ENCODE data around the gene PLXNB2. TPM values are rescaled to one million over a fixed set of nuclear protein-coding genes. Genes with fewer than 3 reads are reported as not detected.
A peak's percentile ranks its signal among the peaks of the same experiment; 100 is the strongest.

PLXNB2 gene
- total RNA-seq, 1 donor from 2014 or later: 148 TPM

DNA sequence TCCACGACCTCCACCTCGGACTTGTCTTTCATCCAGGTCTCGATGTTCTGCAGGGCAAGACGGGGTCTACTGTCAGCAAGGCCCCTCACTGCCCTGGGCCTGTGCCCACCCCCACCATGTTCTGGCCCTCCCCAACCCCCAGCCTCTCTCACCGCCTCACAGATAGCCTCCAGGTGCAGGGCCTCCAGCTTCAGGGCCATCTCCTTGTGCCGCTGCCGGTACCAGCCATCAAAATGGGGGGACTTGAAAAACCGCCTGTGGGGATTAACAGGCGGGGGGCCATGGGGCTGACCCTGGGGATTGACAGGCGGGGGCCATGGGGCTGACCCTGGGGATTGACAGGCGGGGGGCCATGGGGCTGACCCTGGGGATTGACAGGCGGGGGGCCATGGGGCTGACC lies 4.9 kb upstream of the PLXNB2 start:
- no peak for ATAC-seq

DNA sequence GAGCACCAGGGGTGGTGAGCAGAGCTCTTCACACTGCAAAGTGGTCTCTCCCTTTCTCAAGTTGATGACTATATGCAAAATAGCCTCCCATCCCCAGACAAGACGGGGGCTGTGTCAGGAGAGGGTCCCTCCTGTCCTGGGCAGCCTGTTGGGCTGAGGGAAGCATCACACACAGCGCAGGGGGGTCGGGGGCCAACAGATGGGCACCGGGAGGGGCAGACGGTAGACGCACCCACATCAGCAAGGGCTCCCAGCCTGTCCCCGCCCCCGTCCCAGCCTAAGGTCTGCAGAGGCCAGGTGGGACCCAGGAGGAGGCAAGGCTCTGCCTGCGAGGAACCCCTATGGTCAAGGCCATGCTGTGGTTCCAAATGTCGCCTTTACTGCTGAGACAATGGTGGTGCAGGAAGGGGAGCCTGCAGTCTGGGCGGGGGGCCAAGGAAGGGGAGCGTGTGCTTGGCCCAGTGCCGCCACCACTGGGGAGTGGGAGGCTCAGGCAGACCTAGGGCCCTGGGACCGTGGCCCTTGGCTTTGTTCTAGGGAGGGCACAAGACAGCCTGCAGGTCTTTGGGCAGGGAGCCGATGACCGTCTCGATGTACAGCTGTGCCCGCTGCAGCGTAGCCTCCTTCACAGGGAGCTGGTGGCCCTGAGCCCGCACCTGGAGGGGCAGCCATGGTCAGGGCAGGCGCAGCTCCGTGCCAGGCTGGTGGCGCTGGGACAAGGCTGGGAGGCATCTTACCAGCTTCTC lies 4.3 kb upstream of the PLXNB2 start:
- ATAC-seq: no peak

DNA sequence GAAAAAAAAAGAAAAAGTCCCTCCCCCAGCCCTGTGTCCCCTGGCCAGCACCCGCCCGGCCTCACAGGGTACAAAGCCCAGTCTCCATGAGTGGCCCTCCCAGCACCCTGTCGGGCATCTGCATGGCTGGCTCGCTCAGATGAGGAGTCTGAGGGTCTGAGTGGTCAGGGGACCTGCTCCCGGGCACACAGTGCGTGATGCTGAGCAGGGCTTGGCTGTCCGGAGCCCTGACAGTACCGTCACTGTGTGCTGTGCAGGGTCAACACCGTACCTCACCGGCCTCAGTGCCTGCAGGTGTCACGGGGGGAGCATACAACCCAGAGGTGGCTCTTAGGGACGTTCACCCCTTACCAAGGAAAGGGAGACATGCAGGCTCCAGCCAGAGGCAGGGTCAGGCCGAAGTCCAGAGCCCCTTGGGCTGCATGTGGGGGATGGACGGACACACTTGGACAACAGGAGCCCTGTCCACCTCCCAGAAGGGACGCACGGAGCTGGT lies 3.6 kb upstream of the PLXNB2 start:
- ATAC-seq: no peak

DNA sequence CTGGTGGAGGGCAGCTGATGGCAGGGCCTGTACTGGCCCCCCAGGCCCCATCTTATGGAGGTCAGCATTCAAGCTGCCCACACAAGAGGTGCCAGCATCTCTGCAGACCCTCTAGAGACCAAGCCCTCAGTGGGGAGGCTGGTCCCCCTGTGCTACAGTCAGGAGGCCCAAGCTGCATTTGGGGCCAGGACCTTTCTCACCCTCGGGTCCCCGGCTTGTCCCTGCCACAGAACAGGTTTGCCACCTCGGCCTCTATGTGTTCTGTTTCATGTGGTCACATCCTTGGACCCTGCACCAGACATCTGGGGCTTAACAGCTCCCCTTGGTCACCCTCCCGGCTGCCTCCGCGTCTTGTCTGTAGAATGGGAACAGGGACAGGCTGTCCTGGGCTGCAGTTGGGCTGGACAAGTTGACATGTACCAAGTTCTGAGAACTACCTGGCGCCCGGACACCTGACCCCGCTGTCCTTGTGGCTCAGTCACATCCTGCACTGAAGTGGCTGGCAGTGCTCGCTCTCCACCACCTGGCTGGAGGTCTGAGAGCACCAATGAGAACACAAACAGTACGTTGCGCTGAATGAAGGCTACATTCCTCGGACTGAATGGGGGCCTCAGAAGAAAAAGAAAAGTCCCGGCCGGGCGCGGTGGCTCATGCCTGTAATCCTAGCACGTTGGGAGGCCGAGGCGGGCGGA lies 2.7 kb upstream of the PLXNB2 start:
- no peak for ATAC-seq

DNA sequence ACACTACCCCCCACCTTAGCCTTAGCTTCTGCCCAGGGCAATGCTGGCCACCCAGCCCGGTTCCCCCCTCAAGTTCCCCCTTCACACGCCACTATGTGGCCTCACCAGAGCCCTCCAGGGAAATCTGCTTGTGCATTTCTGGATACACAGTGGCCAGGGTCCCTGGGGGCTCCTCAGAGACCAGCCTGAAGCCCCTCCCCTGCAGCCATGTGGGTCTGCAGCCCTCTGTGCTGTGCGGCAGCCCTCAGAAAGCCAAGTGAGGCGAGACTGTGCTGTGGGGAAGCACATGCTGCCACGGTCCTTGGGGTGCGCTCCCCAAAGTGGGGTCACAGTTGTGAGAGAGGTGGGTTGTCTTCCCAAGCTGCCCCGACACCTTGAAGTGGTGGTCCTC lies 2.1 kb upstream of the PLXNB2 start:
- ATAC-seq: no peak

DNA sequence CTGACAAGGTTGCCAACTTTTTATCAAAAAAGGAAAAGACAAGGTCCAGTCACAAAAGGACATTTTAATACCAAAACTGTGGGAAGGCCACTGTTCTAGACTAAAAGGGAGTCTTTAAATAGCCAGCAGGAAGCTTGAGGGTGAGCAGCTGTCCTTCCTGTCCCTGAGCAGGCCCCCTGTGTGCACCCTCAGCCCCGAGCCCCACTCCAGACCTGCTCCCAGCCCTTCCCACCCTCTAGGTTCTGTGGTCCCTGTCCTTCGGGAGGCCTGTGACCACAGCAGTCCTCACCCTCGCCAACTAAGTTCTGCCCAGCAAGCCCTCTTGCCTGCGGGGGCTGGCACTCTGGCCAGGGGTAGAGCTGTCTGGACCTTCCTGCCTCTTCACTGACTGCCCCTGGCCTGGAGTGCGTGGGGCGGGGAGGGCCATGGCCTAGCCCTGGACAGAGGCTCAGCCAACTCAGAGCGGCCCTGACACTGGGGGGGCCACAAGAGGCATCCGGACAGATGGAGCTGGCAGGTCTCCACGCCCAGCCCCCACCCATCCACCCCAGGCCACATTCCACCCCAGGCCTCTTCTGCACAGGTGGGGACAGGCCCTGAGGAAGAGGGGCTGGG lies 1.6 kb upstream of the PLXNB2 start:
- ATAC-seq: no peak

DNA sequence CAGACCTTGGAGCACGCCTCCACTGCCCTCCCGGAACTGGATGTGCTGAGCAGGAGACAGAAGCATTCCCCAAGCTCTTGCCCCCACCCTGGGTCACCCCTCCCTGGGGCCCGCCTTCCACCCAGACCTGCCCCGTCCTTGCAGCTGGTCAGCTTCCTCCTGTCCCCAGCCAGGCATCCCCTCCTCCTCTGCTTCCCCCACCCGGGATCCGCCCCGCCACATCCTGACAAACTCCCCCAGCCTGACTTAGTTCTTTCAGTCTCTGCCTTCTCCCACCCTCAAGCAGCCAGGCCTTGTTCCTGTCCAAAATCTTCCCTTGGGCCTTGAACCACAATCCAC lies 1.1 kb upstream of the PLXNB2 start:
- ATAC-seq: no peak

DNA sequence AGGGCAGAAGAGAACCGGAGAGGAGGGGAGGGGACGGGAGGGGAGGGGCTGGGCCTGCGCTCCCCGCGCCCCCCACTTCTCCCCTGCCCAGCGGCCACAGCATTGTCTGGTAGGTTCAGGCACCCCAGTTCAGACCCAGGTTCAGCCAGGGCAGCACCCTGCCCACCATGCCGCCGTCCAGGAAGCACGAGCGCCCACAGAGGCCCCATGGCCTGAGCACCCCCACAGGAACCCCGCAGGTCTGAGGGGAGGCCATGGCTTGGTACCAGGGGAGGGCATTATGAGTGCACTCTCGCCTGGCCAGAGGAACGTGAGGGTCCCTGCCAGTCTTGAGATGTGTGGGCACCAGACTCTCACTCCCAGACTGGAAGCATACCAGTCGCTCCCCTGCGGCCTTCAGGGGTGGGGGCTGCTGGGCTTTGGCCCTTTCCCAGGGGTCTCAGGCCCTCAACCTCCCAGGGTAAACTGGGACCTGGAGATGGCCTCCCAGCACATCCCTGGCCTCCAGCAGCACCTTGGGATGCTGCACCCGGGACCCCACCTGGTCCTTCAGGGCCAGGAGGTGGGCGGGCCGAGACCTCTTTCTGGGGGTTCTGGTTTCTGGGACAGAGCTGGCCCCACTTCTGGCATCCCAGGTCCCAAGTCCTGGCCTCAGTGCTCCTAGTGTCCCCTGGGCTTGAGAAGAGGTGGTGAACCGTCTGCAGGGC lies 597 bp upstream of the PLXNB2 start:
- no peak for ATAC-seq

DNA sequence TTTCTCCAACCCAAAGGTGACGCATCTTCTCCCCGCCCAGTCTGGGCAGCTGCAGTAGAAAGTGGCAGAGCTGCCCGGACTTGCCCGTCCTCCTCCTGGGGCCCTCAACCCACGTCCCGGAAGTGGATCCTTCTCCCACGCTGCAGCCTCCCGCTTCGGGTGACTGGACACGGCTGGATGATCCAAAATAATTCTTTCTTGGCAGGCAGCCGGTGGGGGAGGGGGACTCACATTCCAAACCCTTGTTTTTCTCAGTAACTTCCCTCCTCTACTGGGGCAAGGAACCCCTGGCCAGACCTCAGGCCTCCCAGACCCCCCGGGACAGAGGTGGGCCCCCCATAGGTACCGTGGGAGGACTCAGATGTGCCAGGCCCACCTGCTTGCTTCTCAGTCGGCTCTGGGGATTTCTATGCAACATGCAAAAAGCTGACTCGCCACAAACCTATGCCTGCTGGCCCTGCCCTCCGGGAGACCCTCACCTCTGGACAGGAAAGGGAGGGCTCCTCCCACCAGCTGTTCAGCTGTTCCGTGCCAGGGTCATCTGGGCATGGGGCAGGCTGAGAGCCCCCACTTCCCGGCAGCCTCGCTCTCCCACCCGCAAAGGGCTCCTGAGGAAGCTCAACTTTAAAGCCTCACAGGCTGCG lies 1.4 kb downstream of the PLXNB2 start:
- peak; percentile 69 for ATAC-seq

DNA sequence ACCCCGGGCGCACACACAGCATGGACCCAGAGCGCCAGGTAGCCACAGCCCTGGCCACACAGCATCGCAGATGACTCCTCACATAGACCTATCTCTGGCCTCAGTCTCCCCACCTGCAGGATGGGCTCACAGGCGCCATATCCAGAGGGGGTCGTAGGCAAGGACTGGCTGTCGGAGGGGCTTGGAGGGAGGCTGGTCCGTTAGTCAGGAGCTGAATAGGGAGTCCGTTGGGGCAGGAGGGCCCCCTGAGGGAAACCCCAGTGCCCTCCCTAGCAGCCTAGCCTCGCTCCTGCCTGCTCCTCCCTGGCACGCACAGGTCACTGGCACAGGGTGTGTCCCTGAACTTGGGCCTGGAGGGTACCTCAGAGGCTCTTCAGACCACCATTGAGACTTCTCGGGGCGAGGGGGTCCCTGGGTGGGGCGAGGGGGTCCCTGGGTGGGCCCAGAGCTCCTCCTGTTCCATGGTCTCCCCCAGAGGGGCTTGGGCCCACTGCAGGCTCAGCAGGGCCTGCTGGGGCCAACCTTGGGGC lies 2.0 kb downstream of the PLXNB2 start:
- ATAC-seq: peak; percentile 40

DNA sequence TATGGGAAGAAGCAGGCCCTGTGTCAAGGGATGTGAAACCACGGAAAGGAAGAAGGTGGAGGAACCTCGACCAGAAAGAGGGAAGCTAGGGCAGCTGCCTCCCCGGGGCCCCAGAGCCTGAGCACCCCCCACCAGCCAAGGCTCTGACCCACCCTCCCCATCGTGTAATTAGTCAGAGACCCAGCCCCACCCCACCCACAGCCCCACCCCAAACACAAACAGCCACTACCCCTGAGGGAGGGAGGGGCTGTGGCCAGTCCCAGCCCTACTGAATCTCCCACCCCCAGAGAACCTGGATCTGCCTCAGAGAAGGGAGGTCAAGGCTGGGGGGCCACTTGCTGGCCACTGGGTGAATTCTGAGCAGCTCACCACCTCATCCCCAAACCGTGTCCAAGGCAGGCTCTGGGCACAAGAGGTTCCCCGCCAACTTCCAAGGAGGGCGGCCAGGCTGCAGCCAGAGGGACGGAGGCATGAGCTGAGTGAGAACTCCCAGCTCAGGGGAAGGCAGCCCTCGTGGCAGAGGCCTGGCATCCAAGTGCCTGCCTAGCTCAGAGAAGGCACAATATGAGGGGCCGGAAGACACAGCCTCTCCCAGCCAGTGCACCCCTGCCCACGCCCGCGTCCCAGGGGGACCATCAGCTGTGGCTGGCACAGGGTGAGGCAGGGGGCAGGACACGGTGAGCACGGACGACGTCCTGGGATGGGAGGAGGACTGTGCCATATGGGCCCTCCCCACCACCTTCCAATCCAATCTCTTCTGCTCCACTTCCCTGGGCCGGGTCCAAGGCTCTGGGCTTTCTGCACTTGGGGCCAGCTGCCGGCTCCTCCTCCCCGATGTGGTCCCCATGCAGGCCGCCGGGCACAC lies 2.7 kb downstream of the PLXNB2 start:
- ATAC-seq: peak; percentile 35

DNA sequence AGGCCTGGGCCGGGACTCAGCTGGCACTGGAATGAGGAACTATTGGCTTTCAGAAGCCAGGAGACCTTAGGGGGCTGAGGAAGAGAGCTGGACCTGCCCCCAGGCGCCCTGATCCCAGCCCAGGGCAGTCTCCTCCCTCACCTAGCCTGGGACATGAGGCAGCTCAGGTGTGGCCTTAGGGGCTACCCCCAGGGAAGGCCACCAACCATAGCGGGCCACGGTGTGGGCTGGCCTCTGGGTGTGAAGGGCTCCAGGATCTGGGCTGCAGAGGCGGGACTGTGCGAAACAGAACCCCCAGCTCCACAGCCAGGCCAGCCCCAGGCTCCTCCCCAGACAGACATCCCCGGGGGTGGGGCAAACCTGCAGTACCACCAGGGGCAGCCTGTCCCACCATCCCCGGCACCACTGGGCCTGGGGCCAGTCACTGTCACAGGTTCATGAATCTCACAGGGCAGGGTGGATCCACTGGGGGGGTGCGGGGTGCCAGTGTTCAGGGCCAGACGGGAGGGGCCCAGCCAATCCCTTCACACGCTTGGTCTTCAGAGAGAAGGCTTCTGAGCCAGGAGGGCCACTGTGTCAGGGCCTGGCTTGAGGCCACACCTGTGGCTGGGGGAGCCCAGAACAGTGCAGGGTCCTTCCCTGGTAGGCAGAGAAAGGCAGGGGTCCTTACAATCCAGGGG lies 3.5 kb downstream of the PLXNB2 start:
- peak; percentile 29 for ATAC-seq

DNA sequence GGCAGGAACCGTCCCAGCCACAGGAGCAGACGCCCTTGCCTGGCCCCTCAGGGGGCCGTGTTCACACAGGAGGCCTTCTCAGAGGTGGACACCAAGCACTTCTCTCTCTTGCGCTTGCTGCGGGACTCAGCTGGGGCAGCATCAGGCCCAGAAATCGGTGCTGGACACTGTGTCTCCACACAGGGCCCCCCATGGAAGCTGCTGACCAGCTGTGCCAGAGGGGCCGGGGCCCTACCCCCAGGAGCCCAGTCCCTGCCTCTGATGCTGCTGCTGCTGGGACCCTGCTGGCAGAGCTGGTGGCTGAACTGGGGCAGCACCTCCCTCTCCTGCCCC lies 4.0 kb downstream of the PLXNB2 start:
- no peak for ATAC-seq

DNA sequence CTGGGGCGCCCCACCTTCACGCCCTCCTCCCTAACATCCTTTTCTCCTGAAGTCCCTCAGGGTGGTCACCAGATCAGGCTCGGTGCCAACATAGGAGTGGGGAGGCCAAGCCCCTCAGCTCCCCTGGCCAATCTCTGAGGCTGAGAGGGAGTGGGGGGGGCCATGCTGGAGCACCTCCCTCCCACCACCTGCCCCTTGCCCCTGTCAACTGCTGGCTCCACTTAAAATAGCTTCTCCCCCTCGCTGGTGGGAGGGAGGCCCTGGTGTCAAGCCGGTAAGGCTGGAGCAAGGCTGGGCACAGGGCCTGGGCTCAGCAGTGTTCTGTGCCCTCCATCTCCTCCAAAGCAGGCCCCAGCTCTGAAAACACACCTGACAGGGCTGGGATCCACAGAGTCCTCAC lies 4.9 kb downstream of the PLXNB2 start:
- ATAC-seq: no peak

DNA sequence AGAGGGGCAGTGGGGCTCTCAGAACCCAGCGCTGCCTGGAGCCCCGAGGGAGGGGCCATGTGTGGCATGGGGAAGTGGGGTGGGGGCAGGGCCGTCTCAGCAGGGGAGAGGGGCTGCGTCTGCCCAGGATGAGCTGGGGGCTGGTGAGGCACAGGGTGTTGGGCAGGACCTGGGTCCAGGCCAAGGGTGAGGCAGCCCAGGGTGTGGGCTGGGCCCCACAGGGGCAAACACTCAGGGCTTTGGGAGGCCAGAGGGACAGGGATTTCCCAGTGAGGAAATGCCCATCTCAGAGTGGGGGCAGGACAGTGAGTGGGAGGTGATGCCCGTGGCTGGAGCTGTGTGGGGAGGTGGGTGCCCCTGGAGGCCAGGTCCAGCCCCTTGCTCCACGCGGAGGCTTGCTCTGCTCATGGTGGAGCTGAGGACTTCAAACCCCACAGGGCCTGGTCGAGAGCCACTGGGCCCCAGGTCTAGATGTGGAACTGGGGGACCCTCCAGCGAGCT lies 5.4 kb downstream of the PLXNB2 start:
- ATAC-seq: peak; percentile 5

DNA sequence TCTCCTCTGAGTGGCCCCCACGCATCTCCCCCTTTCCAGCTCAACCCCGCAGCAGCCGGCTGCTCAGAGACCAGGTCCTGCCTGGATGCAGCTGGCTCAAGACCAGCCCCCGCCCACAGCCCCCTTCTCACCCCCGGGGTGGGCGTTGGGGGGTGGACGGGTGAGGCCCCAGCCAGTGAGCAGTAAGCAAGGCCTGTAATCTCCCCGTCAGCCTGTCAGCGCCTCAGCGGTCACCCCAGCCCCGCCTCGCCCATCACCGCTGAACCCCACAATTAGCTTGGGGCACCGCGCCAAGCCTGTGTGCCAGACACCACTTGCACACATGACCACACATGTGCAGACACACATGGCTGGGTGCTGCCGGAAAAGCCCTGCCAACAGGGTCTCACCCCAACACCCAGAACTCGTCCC lies 5.9 kb downstream of the PLXNB2 start:
- peak; percentile 9 for ATAC-seq

DNA sequence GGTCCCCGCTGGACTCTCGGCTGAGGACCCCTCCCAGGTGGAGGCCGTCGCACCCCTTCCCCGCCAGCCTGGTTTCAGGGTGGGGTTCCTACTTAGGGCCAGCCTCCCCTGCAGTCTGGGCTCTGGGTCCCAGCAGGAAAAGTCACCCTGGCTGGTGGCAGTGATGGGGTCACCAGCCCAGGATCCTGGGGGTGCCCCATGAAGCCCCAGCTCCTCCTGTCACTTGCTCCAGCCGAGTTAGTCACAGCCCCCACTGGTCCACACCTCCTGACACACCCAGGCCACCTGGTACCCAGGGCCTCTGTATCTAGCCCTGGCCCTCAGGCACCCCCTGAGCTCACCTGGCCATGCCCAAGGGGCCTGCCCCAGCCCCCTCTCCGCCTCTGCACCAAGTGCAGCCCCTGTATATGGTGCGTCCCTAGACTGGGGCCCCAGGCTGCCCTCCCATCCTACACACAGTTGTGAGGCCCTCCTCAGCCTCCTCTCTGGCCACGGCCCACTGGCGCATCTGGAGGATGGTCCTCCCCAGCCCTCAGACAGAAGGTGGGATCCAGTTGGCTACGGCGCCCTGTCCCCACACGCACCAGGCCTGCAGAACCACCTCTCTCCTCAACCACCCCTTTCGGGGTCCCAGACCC lies 6.7 kb downstream of the PLXNB2 start:
- ATAC-seq: no peak

DNA sequence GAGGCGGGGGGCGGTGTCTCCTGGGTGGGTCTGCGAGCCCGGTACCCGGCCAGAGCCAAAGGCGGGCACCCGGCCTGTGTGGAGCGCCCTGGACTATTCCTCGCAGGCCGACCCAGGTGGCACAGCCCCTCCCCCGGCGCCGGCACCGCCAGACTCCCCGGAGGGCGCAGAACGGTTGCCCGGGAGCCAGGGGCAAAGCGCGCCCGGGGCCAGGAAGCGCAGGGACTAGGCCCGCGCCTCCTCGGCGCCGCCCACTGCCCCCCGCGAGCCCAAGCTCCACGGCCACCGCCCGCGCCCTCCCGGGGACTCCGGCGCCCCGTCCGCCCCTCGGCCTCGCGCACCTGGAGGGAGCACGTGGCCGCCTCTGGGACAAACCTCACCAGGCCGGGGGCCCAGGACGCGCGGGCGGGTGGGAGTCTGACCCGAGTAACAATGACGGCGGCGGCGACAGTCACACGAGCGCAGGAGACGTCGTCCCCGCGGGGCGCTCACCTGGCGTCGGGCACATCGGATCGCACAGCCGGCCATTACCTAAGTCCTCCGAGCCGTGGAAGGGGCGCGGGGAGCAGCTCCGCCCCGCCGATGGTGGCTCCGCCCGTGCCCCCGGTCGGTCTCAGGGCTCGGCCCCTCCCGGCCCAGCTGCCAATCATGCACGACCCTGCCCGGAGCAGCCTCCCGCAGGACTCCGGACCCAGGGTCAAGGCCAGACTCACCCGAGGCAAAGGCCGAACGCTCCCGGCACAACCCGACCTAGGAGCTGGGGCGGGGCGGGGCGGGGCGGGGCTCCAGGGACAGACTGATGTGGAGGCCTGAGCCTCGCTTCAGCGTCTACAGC lies 7.4 kb downstream of the PLXNB2 start:
- no peak for ATAC-seq

All from esophagus mucosa (tissue), 1 donor.